PC-9 (cell line): ENCODE data around the gene DHX16.

Source experiments
- CTCF ChIP-seq: fragments of 200-600 bp; sonication (generic); conservative IDR thresholded peaks from 2 replicates; pipeline ENCODE4 v1.6.1; 2017; ENCODE audit warnings: mixed run types, antibody characterized with exemption, mild to moderate bottlenecking, moderate library complexity
- EZH2 ChIP-seq: fragments of 200-600 bp; sonication (generic); IDR thresholded peaks from 2 replicates; pipeline ENCODE4 v1.8.0; 2017; ENCODE audit warnings: antibody characterized with exemption, low read depth

- TF ChIP-seq EZH2: no peak
- no peak for TF ChIP-seq CTCF
Measured at GRCh38 chr6:30687659-30688431, 15.0 kb upstream of the DHX16 start.
